ENCODE measurements around the gene ZNF428. TPM values are rescaled to one million over a fixed set of nuclear protein-coding genes. Genes with fewer than 3 reads are reported as not detected.

ZNF428 gene
- total and polyA plus RNA-seq, 2 of the 8 experiments (the other 6 are each of a cell fraction or from before 2014, with no cell fraction given) = 7.8 to 16.7 TPM

DNA sequence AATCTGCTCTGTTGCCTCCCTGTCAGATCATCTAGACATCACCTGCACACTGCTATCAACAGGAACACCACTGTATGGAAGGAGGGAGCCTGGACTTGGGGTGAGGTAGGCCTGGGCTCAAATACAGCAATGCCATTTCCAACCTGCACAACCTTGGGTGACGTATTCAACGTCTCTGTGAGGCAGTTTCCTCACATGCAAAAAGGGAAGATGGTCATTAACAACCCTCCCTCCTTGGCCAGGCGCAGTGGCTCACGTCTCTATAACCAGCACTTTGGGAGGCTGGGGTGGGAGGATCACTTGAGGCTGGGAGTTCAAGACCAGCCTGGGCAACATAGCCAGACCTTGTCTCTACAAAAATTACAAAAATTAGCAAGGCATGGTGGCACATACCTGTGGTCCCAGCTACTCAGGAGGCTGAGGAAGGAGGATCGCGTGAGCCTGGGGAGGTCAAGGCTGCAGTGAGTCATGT is 57.2 kb downstream of the ZNF428 start (continued):
- TF ChIP-seq EP300 (IDR thresholded peaks at IDR 0.05; ENCODE audit: borderline replicate concordance in 1 of 2, low read depth in 2 of 2, low read length in 2 of 2) = no peak
